ENCODE results near the gene SNX6. TPM values are rescaled to one million over a fixed set of nuclear protein-coding genes. Genes with fewer than 3 reads are reported as not detected.

SNX6 gene
- total and polyA plus RNA-seq, 2 donors (not counting 3 experiments of a cell fraction or from before 2014, with no cell fraction given) = 95.1 to 120 TPM

- no peaks in the 10 kb centered on the region for H3K27me3 ChIP-seq (ENCODE audit: control insufficient read depth in 2 of 2, insufficient read depth in 2 of 2, low read length in 2 of 2)
- no peak overlapping the region for H3K9ac ChIP-seq (replicated peaks; ENCODE audit: extremely low read depth, insufficient read depth, low read length)
- H3K4me2 ChIP-seq (ENCODE audit: insufficient read depth, low read length) = no peak overlapping the region
- no peaks in the 10 kb centered on the region for H3K4me1 ChIP-seq (ENCODE audit: control insufficient read depth, extremely low read depth, insufficient read depth, low read length)
- BruUV-seq (replicated peaks) = no TSS peak
- no peaks in the 10 kb centered on the region for H3K9me1 ChIP-seq (replicated peaks; ENCODE audit: control insufficient read depth, extremely low read depth, insufficient read depth, low read length)
- H4K20me1 ChIP-seq (replicated peaks; ENCODE audit: control insufficient read depth, extremely low read depth, insufficient read depth, low read length) = no peaks in the 10 kb centered on the region
- ChIA-PET POLR2A (no interaction called here), CTCF (no interaction called here)
- H3K27ac ChIP-seq (ENCODE audit: insufficient read depth, low read depth, low read length) = no peak overlapping the region
- H3K4me3 ChIP-seq (replicated peaks in 1 of 3; ENCODE audit: insufficient read depth in 1 of 3, low read depth in 1 of 3, low read length in 3 of 3) = no peak overlapping the region
- peaks cover 8 to 10% of the 10 kb centered on the region in 2 experiments for H3K36me3 ChIP-seq (ENCODE audit: control insufficient read depth in 2 of 2, extremely low read depth in 1 of 2, insufficient read depth in 2 of 2, low read length in 2 of 2)
- intact Hi-C loops (cut with micrococcal nuclease) = no loop called here
- no peak overlapping the region for H2AFZ ChIP-seq (ENCODE audit: low read depth, low read length)
- TF ChIP-seq POLR2AphosphoS5 (IDR thresholded peaks at IDR 0.05; ENCODE audit: insufficient read depth, low read depth, low read length) (no peak), CTCF (IDR thresholded peaks at IDR 0.05; ENCODE audit: extremely low read depth in 1 of 2, insufficient read depth in 1 of 2, low read depth in 1 of 2, low read length in 2 of 2) (no peak), POLR2A (IDR thresholded peaks at IDR 0.05; ENCODE audit: low read depth, low read length) (no peak), JUN (IDR thresholded peaks at IDR 0.05; ENCODE audit: borderline replicate concordance, insufficient read depth, insufficient read length, low read depth) (no peak), EZH2 (IDR thresholded peaks at IDR 0.05; ENCODE audit: borderline replicate concordance, low read depth, low read length, severe bottlenecking) (no peak), MYC (IDR thresholded peaks at IDR 0.05; ENCODE audit: low read depth, low read length) (no peak), FOS (IDR thresholded peaks at IDR 0.05; ENCODE audit: borderline replicate concordance, insufficient read depth, low read length) (no peak)
- DNase-seq (ENCODE audit: low read depth, low spot score) = no peak
- no peak for FAIRE-seq
- H3K9me3 ChIP-seq (replicated peaks; ENCODE audit: control insufficient read depth, insufficient read depth, low read length) = no peaks in the 10 kb centered on the region
- dilution Hi-C loops (cut with MboI; ENCODE audit: extremely low pct_ligation_motif_present, low sequenced_read_pairs) = no loop called here
- no peaks in the 10 kb centered on the region for H3K79me2 ChIP-seq (ENCODE audit: control insufficient read depth, insufficient read depth, low read length)
Observed at GRCh38 chr14:34569750-34570149, 60.2 kb downstream of the SNX6 start.

GRCh38 chr14:34568803-34569202 is 61.1 kb downstream of the SNX6 start:
- no peak for FAIRE-seq
- H3K9ac ChIP-seq (replicated peaks; ENCODE audit: extremely low read depth, insufficient read depth, low read length) = no peak overlapping the region
- ChIA-PET POLR2A (no interaction called here), CTCF (no interaction called here)
- no peaks in the 10 kb centered on the region for H3K27me3 ChIP-seq (ENCODE audit: control insufficient read depth in 2 of 2, insufficient read depth in 2 of 2, low read length in 2 of 2)
- no peaks in the 10 kb centered on the region for H4K20me1 ChIP-seq (replicated peaks; ENCODE audit: control insufficient read depth, extremely low read depth, insufficient read depth, low read length)
- BruUV-seq (replicated peaks) = no TSS peak
- dilution Hi-C loops (cut with MboI; ENCODE audit: extremely low pct_ligation_motif_present, low sequenced_read_pairs) = no loop called here
- no peaks in the 10 kb centered on the region for H3K9me1 ChIP-seq (replicated peaks; ENCODE audit: control insufficient read depth, extremely low read depth, insufficient read depth, low read length)
- TF ChIP-seq GATA2 (IDR thresholded peaks at IDR 0.05; ENCODE audit: insufficient read depth, insufficient read length, low read depth, low read length) (no peak), FOS (IDR thresholded peaks at IDR 0.05; ENCODE audit: borderline replicate concordance, insufficient read depth, low read length) (no peak), POLR2AphosphoS5 (IDR thresholded peaks at IDR 0.05; ENCODE audit: insufficient read depth, low read depth, low read length) (no peak), EZH2 (IDR thresholded peaks at IDR 0.05; ENCODE audit: borderline replicate concordance, low read depth, low read length, severe bottlenecking) (no peak), MAX (IDR thresholded peaks at IDR 0.05; ENCODE audit: insufficient read depth, insufficient read length) (no peak), CTCF (IDR thresholded peaks at IDR 0.05; ENCODE audit: extremely low read depth in 1 of 2, insufficient read depth in 1 of 2, low read depth in 1 of 2, low read length in 2 of 2) (no peak), JUN (IDR thresholded peaks at IDR 0.05; ENCODE audit: borderline replicate concordance, insufficient read depth, insufficient read length, low read depth) (no peak), POLR2A (IDR thresholded peaks at IDR 0.05; ENCODE audit: low read depth, low read length) (no peak), MYC (IDR thresholded peaks at IDR 0.05; ENCODE audit: low read depth, low read length) (no peak)
- peaks cover 8 to 10% of the 10 kb centered on the region in 2 experiments for H3K36me3 ChIP-seq (ENCODE audit: control insufficient read depth in 2 of 2, extremely low read depth in 1 of 2, insufficient read depth in 2 of 2, low read length in 2 of 2)
- no peaks in the 10 kb centered on the region for H3K9me3 ChIP-seq (replicated peaks; ENCODE audit: control insufficient read depth, insufficient read depth, low read length)
- no peak for DNase-seq (ENCODE audit: low read depth, low spot score)
- H3K27ac ChIP-seq (ENCODE audit: insufficient read depth, low read depth, low read length) = no peak overlapping the region
- no peak overlapping the region for H2AFZ ChIP-seq (ENCODE audit: low read depth, low read length)
- no peaks in the 10 kb centered on the region for H3K79me2 ChIP-seq (ENCODE audit: control insufficient read depth, insufficient read depth, low read length)
- H3K4me1 ChIP-seq (ENCODE audit: control insufficient read depth, extremely low read depth, insufficient read depth, low read length) = no peaks in the 10 kb centered on the region
- H3K4me2 ChIP-seq (ENCODE audit: insufficient read depth, low read length) = no peak overlapping the region
- intact Hi-C loops (cut with micrococcal nuclease) = no loop called here
- H3K4me3 ChIP-seq (replicated peaks in 1 of 3; ENCODE audit: insufficient read depth in 1 of 3, low read depth in 1 of 3, low read length in 3 of 3) = no peak overlapping the region

Measured in endothelial cell of umbilical vein (primary cell).